Caco-2 (cell line): ENCODE data around the gene ATP5PD. TPM values are rescaled to one million over a fixed set of nuclear protein-coding genes. Genes with fewer than 3 reads are reported as not detected.

Experiments
- BruUV-seq: library from RNA; stranded (reverse); fragments of 400-500 nt; replicated peaks from 2 replicates; lab custom pipeline; 2021; lab: Mats Ljungman, UMichigan
- CTCF ChIA-PET: fragments of 300-600 bp; sonication (Branson Sonifier 250); formaldehyde crosslinking; loops from one replicate; lab custom pipeline; 2022; ENCODE audit warnings: antibody characterized with exemption; lab: Charles Lee
- POLR2A ChIA-PET: fragments of 300-600 bp; sonication (Branson Sonifier 250); formaldehyde crosslinking; loops from one replicate; lab custom pipeline; 2022; ENCODE audit warnings: antibody characterized with exemption; lab: Charles Lee
- DNase-seq, 2 experiments: peaks; one replicate each; pipeline versions ENCODE4 v3.0.0 to v3.0.0-alpha.2; 2020 to 2022
- H3K27me3 ChIP-seq: replicated peaks from 2 replicates; pipeline ENCODE4 v1.6.0; 2011; ENCODE audit warnings: low read length; ENCODE audit not compliant: control insufficient read depth, insufficient read depth
- H3K36me3 ChIP-seq: 2 replicates; pipeline ENCODE4 v1.5.1; 2011; ENCODE audit warnings: low read length; ENCODE audit not compliant: control insufficient read depth, insufficient read depth
- H3K4me1 ChIP-seq: fragments of 250-450 bp; sonication (Bioruptor Pico); 2 replicates; pipeline ENCODE4 v1.5.1; 2020; ENCODE audit warnings: mild to moderate bottlenecking
- H3K4me3 ChIP-seq: 2 replicates; pipeline ENCODE4 v1.5.1; 2011; ENCODE audit warnings: low read depth, mild to moderate bottlenecking, control low read depth, low read length
- H3K9me3 ChIP-seq: fragments of 250-450 bp; sonication (Bioruptor Pico); 2 replicates; pipeline ENCODE4 v1.5.1; 2020; ENCODE audit warnings: mild to moderate bottlenecking, moderate library complexity
- H3K27ac Mint-ChIP-seq: one replicate; pipeline ENCODE4 v1.8.0; 2022; ENCODE audit warnings: mixed read lengths; ENCODE audit not compliant: unreplicated experiment
- H3K27me3 Mint-ChIP-seq: one replicate; pipeline ENCODE4 v1.8.0; 2022; ENCODE audit warnings: mixed read lengths; ENCODE audit not compliant: insufficient read depth, unreplicated experiment
- H3K36me3 Mint-ChIP-seq: one replicate; pipeline ENCODE4 v1.8.0; 2022; ENCODE audit warnings: mild to moderate bottlenecking, mixed read lengths; ENCODE audit not compliant: insufficient read depth, unreplicated experiment
- H3K4me1 Mint-ChIP-seq: one replicate; pipeline ENCODE4 v1.8.0; 2022; ENCODE audit warnings: low read depth, mixed read lengths; ENCODE audit not compliant: unreplicated experiment
- H3K4me3 Mint-ChIP-seq: one replicate; pipeline ENCODE4 v1.8.0; 2022; ENCODE audit warnings: mild to moderate bottlenecking, moderate library complexity, mixed read lengths; ENCODE audit not compliant: unreplicated experiment
- H3K9me3 Mint-ChIP-seq: one replicate; pipeline ENCODE4 v1.8.0; 2022; ENCODE audit warnings: mixed read lengths; ENCODE audit not compliant: unreplicated experiment
- intact Hi-C: fragments of 100-400 bp; cut with micrococcal nuclease; formaldehyde crosslinking; loops from one replicate; pipeline ENCODE4 v1.10.0; 2022; ENCODE audit not compliant: unreplicated experiment
- total RNA-seq: library from RNA; stranded (reverse); gene quantifications from 2 replicates; pipeline ENCODE4 v1.2.3, GENCODE V29; 2022
- TF ChIP-seq, protein P1 (sequence below), 2 experiments: fragments of 200-600 bp in 1 of 2; IDR thresholded peaks; 1 replicate in 1 of 2; 2 replicates in 1 of 2; pipeline versions ENCODE4 v1.5.1 to v1.8.0; 2011 to 2022; ENCODE audit warnings: antibody characterized with exemption in 1 of 2, control low read depth in 1 of 2, inconsistent platforms in 1 of 2, low read depth in 1 of 2, low read length in 1 of 2, mild to moderate bottlenecking in 1 of 2, moderate library complexity in 1 of 2; ENCODE audit not compliant: insufficient read depth in 1 of 2, severe bottlenecking in 1 of 2, unreplicated experiment in 1 of 2

The ATP5PD gene
- total RNA-seq, 1 experiment from 2014 or later, result 316 TPM

- no peak for DNase-seq
- no peak overlapping the region for H3K4me3 ChIP-seq
- Mint-ChIP-seq H3K9me3 (no peaks in the 10 kb centered on the region), H3K27ac (no peak overlapping the region), H3K36me3 (peaks cover 39% of the 10 kb centered on the region), H3K27me3 (no peaks in the 10 kb centered on the region), H3K4me1 (peaks cover 11% of the 10 kb centered on the region), H3K4me3 (no peak overlapping the region)
- no peaks in the 10 kb centered on the region for H3K4me1 ChIP-seq
- H3K27me3 ChIP-seq, result no peaks in the 10 kb centered on the region
- CTCF ChIA-PET, result interaction anchor here (0.6 to 1.1 kb wide), 3 partner anchors 16 to 124 kb away, joined by 4 to 8 read pairs (median 6); no protein-coding TSS in a partner anchor
- TF ChIP-seq, protein P1, sequence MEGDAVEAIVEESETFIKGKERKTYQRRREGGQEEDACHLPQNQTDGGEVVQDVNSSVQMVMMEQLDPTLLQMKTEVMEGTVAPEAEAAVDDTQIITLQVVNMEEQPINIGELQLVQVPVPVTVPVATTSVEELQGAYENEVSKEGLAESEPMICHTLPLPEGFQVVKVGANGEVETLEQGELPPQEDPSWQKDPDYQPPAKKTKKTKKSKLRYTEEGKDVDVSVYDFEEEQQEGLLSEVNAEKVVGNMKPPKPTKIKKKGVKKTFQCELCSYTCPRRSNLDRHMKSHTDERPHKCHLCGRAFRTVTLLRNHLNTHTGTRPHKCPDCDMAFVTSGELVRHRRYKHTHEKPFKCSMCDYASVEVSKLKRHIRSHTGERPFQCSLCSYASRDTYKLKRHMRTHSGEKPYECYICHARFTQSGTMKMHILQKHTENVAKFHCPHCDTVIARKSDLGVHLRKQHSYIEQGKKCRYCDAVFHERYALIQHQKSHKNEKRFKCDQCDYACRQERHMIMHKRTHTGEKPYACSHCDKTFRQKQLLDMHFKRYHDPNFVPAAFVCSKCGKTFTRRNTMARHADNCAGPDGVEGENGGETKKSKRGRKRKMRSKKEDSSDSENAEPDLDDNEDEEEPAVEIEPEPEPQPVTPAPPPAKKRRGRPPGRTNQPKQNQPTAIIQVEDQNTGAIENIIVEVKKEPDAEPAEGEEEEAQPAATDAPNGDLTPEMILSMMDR (IDR thresholded peaks at IDR 0.05; ENCODE audit: insufficient read depth in 1 of 2, low read depth in 1 of 2, low read length in 1 of 2, severe bottlenecking in 1 of 2, unreplicated experiment in 1 of 2), result no peak
- POLR2A ChIA-PET, result no interaction called here
- H3K9me3 ChIP-seq, result no peaks in the 10 kb centered on the region
- intact Hi-C loops, result no loop called here
- H3K36me3 ChIP-seq, result peaks cover 3% of the 10 kb centered on the region
- no TSS peak for BruUV-seq
These were observed 27.6 kb downstream of the ATP5PD start for GRCh38 chr17:75019146-75019545.

- POLR2A ChIA-PET, result interaction anchor here (0.6 to 2.4 kb wide), 14 partner anchors 14 to 300 kb away, joined by 3 to 33 read pairs (median 6); partner anchors contain the start of genes CDR2L, FDXR, HID1 and SLC16A5
- intact Hi-C loops, result loop anchor here (2.0 kb wide), 2 partner anchors 20 to 24 kb away; no protein-coding TSS in a partner anchor
- H3K27me3 ChIP-seq, result no peaks in the 10 kb centered on the region
- no peaks in the 10 kb centered on the region; the same call in 1 of the 2 replicates for H3K36me3 ChIP-seq
- TF ChIP-seq, protein P1 (IDR thresholded peaks at IDR 0.05; ENCODE audit: insufficient read depth in 1 of 2, low read depth in 1 of 2, low read length in 1 of 2, severe bottlenecking in 1 of 2, unreplicated experiment in 1 of 2), result no peak
- H3K4me1 ChIP-seq, result peaks cover 3% of the 10 kb centered on the region; the same call in 1 of the 2 replicates
- H3K9me3 ChIP-seq, result no peaks in the 10 kb centered on the region
- Mint-ChIP-seq H3K27ac (peak overlapping the region; percentile 84), H3K4me1 (peaks cover 29% of the 10 kb centered on the region), H3K9me3 (no peaks in the 10 kb centered on the region), H3K36me3 (peaks cover 31% of the 10 kb centered on the region), H3K4me3 (peak overlapping the region; percentile 82), H3K27me3 (no peaks in the 10 kb centered on the region)
- H3K4me3 ChIP-seq, result peak overlapping the region; percentile 84
- TSS peak; percentile 75 for BruUV-seq
- DNase-seq, result no peak
- CTCF ChIA-PET, result interaction anchor here (0.5 to 3.6 kb wide), 22 partner anchors 18 to 189 kb away, joined by 3 to 86 read pairs (median 6); partner anchors contain the start of genes CDR2L, FDXR, HID1 and NT5C
These were observed 33.6 kb downstream of the ATP5PD start for GRCh38 chr17:75013092-75013559.

- Mint-ChIP-seq H3K27ac (peak within 1 kb of the TSS; percentile 84), H3K27me3 (no peaks in the 10 kb centered on the region), H3K4me1 (peaks cover 29% of the 10 kb centered on the region), H3K4me3 (peak within 1 kb of the TSS; percentile 82), H3K36me3 (peaks cover 31% of the 10 kb centered on the region), H3K9me3 (no peaks in the 10 kb centered on the region)
- no peaks in the 10 kb centered on the region; the same call in 1 of the 2 replicates for H3K36me3 ChIP-seq
- ChIA-PET POLR2A (interaction anchor here (0.6 to 2.4 kb wide), 20 partner anchors 11 to 252 kb away, joined by 3 to 33 read pairs (median 4); partner anchors contain the start of genes CDR2L, FDXR, HID1 and SLC16A5), CTCF (interaction anchor here (0.5 to 3.6 kb wide), 26 partner anchors 12 to 190 kb away, joined by 3 to 86 read pairs (median 4); partner anchors contain the start of genes CDR2L, FDXR, HID1 and NT5C)
- BruUV-seq, result no TSS peak
- H3K9me3 ChIP-seq, result no peaks in the 10 kb centered on the region
- TF ChIP-seq, protein P1 (IDR thresholded peaks at IDR 0.05; ENCODE audit: insufficient read depth in 1 of 2, low read depth in 1 of 2, low read length in 1 of 2, severe bottlenecking in 1 of 2, unreplicated experiment in 1 of 2), result peak; percentile 68 to 79
- H3K4me1 ChIP-seq, result peaks cover 3% of the 10 kb centered on the region; the same call in 1 of the 2 replicates
- peak within 1 kb of the TSS; percentile 84 for H3K4me3 ChIP-seq
- no peaks in the 10 kb centered on the region for H3K27me3 ChIP-seq
- DNase-seq, result peak; percentile 88 to 92
- intact Hi-C loops, result loop anchor here (1.0 to 2.0 kb wide), 3 partner anchors 20 to 51 kb away; no protein-coding TSS in a partner anchor
These were observed 34.2 kb downstream of the ATP5PD start, which contains the start of gene MRPL58 for GRCh38 chr17:75012346-75013091. Gene MRPL58, plus strand, starts transcription at chr17:75012670. Its CDS starts 17 bp downstream, at chr17:75012687.
